ACC112 (cell line): ENCODE data around the gene SLX1A.
"Not testable (repeated sequence)": the region's sequence is repeated elsewhere in the genome, so short reads cannot be mapped to it uniquely, and the experiment has no call there.

Experiments
- H2AFZ ChIP-seq: fragments of 200-600 bp; sonication (generic); one replicate; pipeline ENCODE4 v1.6.0; 2017; ENCODE audit warnings: antibody characterized with exemption, low read length; ENCODE audit not compliant: unreplicated experiment
- H3K27ac ChIP-seq: fragments of 200-600 bp; sonication (generic); 2 replicates; pipeline ENCODE4 v1.5.1; 2014; ENCODE audit warnings: low read depth, mild to moderate bottlenecking, antibody characterized with exemption, low read length, moderate library complexity
- H3K27me3 ChIP-seq: fragments of 200-600 bp; sonication (generic); 2 replicates; pipeline ENCODE4 v1.6.1; 2014; ENCODE audit warnings: mild to moderate bottlenecking, antibody characterized with exemption, low read length, moderate library complexity, mixed read lengths; ENCODE audit not compliant: insufficient read depth
- H3K36me3 ChIP-seq: fragments of 200-600 bp; sonication (generic); 2 replicates; pipeline ENCODE4 v1.6.1; 2016; ENCODE audit warnings: mild to moderate bottlenecking, antibody characterized with exemption, low read length, moderate library complexity, mixed read lengths; ENCODE audit not compliant: insufficient read depth
- H3K4me1 ChIP-seq: fragments of 200-600 bp; sonication (generic); one replicate; pipeline ENCODE4 v1.6.1; 2016; ENCODE audit warnings: low read length, mixed read lengths; ENCODE audit not compliant: insufficient read depth, unreplicated experiment, control insufficient read depth
- H3K4me3 ChIP-seq: fragments of 200-600 bp; sonication (generic); 2 replicates; pipeline ENCODE4 v1.5.1; 2014; ENCODE audit warnings: mild to moderate bottlenecking, low read depth, low read length
- H3K79me2 ChIP-seq: fragments of 200-600 bp; sonication (generic); one replicate; pipeline ENCODE4 v1.6.0; 2016; ENCODE audit warnings: low read length; ENCODE audit not compliant: control insufficient read depth, unreplicated experiment, insufficient read depth

Gene SLX1A

GRCh38 chr16:30166202-30166902, 27.3 kb upstream of the SLX1A start:
- no peak overlapping the region for H3K27ac ChIP-seq
- H2AFZ ChIP-seq: no peak overlapping the region
- H3K4me3 ChIP-seq: no peak overlapping the region

GRCh38 chr16:30168746-30169145, 24.9 kb upstream of the SLX1A start:
- not testable (repeated sequence) for H3K36me3 ChIP-seq, H3K27me3 ChIP-seq, H3K4me1 ChIP-seq, H2AFZ ChIP-seq, H3K79me2 ChIP-seq, H3K4me3 ChIP-seq, H3K27ac ChIP-seq

More at GRCh38 chr16:30166202-30166902, 27.3 kb upstream of the SLX1A start:
- no peaks in the 10 kb centered on the region for H3K27me3 ChIP-seq
- H3K4me1 ChIP-seq: no peaks in the 10 kb centered on the region
- no peaks in the 10 kb centered on the region for H3K36me3 ChIP-seq
- no peaks in the 10 kb centered on the region for H3K79me2 ChIP-seq

GRCh38 chr16:30169416-30169815, 24.3 kb upstream of the SLX1A start:
- H3K27me3 ChIP-seq, H3K4me3 ChIP-seq, H2AFZ ChIP-seq, H3K79me2 ChIP-seq, H3K27ac ChIP-seq, H3K36me3 ChIP-seq, H3K4me1 ChIP-seq: not testable (repeated sequence)

GRCh38 chr16:30170145-30170544, 23.5 kb upstream of the SLX1A start:
- H3K79me2 ChIP-seq, H3K27ac ChIP-seq, H3K4me3 ChIP-seq, H3K36me3 ChIP-seq, H3K4me1 ChIP-seq, H3K27me3 ChIP-seq, H2AFZ ChIP-seq: not testable (repeated sequence)

- no peak overlapping the region for H3K27ac ChIP-seq
- H3K4me1 ChIP-seq: no peaks in the 10 kb centered on the region
- H3K36me3 ChIP-seq: no peaks in the 10 kb centered on the region
- H3K4me3 ChIP-seq: no peak overlapping the region
- H3K27me3 ChIP-seq: no peaks in the 10 kb centered on the region
- no peaks in the 10 kb centered on the region for H3K79me2 ChIP-seq
- no peak overlapping the region for H2AFZ ChIP-seq
Measured at GRCh38 chr16:30173054-30173453, 20.6 kb upstream of the SLX1A start.

- not testable (repeated sequence) for H3K4me1 ChIP-seq, H3K4me3 ChIP-seq, H3K36me3 ChIP-seq, H3K27me3 ChIP-seq, H3K27ac ChIP-seq, H3K79me2 ChIP-seq, H2AFZ ChIP-seq
Measured at GRCh38 chr16:30176876-30177275, 16.8 kb upstream of the SLX1A start.

GRCh38 chr16:30179195-30179594, 14.5 kb upstream of the SLX1A start:
- Histone ChIP-seq H3K4me3 (no peak overlapping the region), H3K79me2 (no peaks in the 10 kb centered on the region), H3K4me1 (no peaks in the 10 kb centered on the region), H3K27ac (no peak overlapping the region), H2AFZ (no peak overlapping the region), H3K36me3 (no peaks in the 10 kb centered on the region), H3K27me3 (no peaks in the 10 kb centered on the region)

GRCh38 chr16:30179931-30180330, 13.7 kb upstream of the SLX1A start:
- Histone ChIP-seq H3K27ac (no peak overlapping the region), H3K36me3 (no peaks in the 10 kb centered on the region), H3K27me3 (no peaks in the 10 kb centered on the region), H2AFZ (no peak overlapping the region), H3K79me2 (no peaks in the 10 kb centered on the region), H3K4me3 (no peak overlapping the region), H3K4me1 (no peaks in the 10 kb centered on the region)

- Histone ChIP-seq H3K27ac (no peak overlapping the region), H3K27me3 (no peaks in the 10 kb centered on the region), H3K4me1 (no peaks in the 10 kb centered on the region), H2AFZ (no peak overlapping the region), H3K4me3 (no peak overlapping the region), H3K79me2 (no peaks in the 10 kb centered on the region), H3K36me3 (no peaks in the 10 kb centered on the region)
Measured at GRCh38 chr16:30180741-30181140, 12.9 kb upstream of the SLX1A start.

GRCh38 chr16:30183233-30184095, 10.2 kb upstream of the SLX1A start, which contains the start of gene CORO1A:
CORO1A (plus strand) TSS chr16:30183602; CDS start chr16:30185210, 1,608 bp downstream.
- Histone ChIP-seq H3K4me3 (peak within 1 kb of the TSS; percentile 77), H3K36me3 (no peaks in the 10 kb centered on the region), H2AFZ (peak within 1 kb of the TSS; percentile 37), H3K4me1 (no peaks in the 10 kb centered on the region), H3K79me2 (no peaks in the 10 kb centered on the region), H3K27ac (no peak within 1 kb of the TSS), H3K27me3 (no peaks in the 10 kb centered on the region)
